GM13977 (cell line): ENCODE results near the gene CYP1A1.
"Not testable (repeated sequence)": the region's sequence is repeated elsewhere in the genome, so short reads cannot be mapped to it uniquely, and the experiment has no call there.

Experiments
- DNase-seq: peaks from one replicate; pipeline ENCODE4 v3.0.0; 2012; ENCODE audit warnings: low spot score
- CTCF ChIP-seq: IDR thresholded peaks from 2 replicates; pipeline ENCODE4 v1.5.1; 2012; ENCODE audit warnings: mild to moderate bottlenecking, control low read depth; ENCODE audit not compliant: insufficient read depth; ENCODE audit errors: extremely low read depth, missing control alignments
- in situ Hi-C: fragments of 300-500 bp; cut with MboI; formaldehyde crosslinking; loops from one replicate; pipeline ENCODE4 v1.12.0; 2022; ENCODE audit warnings: low sequenced_read_pairs, low pct_unique_long_range_greater_than_20kb, mixed read lengths, inconsistent platforms; ENCODE audit not compliant: unreplicated experiment

CYP1A1 gene

DNA sequence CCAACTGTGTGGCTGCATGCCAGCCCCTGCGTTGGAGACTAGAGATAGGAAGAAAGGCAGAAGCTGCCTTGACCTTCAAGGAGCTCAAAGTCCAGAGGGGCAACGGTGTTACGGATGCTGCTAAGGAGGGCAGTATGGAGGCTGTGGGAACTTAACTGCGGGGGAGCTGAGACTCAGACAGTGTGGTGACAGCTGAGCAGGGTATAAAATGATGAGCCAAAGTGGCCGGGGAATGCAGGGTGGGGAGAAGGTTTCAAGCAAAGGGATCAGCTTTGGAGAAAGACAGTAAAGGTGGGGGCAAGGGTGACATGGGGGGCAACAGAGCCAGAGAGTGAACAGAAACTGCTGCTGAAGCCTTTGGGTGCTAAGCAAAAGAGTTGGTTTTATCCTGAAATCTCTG lies 17.1 kb upstream of the CYP1A1 start:
- DNase-seq, result no peak
- in situ Hi-C loops, result no loop called here
- no peak for TF ChIP-seq CTCF

DNA sequence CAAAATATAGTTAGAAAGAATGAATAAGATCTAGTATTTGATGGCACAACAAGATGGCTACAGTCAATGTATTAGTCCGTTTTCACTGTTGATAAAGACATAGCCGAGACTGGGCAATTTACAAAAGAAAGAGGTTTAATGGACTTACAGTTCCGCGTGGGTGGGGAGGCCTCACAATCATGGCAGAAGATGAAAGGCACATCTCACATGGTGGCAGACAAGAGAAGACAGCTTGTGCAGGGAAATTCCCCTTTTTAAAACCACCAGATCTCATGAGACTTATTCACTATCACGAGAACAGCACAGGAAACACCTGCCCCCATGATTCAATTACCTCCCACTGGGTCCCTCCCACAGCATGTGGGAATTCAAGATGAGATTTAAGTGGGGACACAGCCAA lies 12.9 kb upstream of the CYP1A1 start:
- in situ Hi-C loops, result not testable (repeated sequence)

DNA sequence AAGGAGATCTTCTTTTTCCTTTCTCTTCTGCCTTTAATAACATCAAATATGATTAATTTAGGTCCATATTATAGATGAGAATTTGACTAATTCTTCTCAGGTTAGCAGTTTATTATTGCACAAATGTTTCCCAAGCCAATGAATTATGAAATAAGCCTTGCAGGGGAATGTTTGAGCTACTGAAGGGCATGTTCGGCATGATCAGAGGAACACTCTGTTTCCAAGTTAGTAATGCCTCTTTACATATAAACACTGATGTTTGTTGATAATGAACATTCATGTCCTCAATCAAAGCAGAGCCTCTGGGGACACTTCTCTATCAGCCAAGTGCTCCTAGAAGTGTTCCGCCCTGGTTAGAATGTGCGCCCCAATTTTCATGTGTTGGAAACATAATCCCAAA lies 10.0 kb upstream of the CYP1A1 start:
- no peak for DNase-seq
- in situ Hi-C loops, result no loop called here
- TF ChIP-seq CTCF, result no peak

More for the DNA sequence above, 12.9 kb upstream of the CYP1A1 start:
- DNase-seq, result not testable (repeated sequence)

- TF ChIP-seq CTCF, result no peak
- DNase-seq, result no peak
- in situ Hi-C loops, result no loop called here
Measured at GRCh38 chr15:74733269-74733668, 7.9 kb upstream of the CYP1A1 start.

- TF ChIP-seq CTCF, result no peak
- in situ Hi-C loops, result no loop called here
- DNase-seq, result no peak
Measured at GRCh38 chr15:74732846-74733245, 7.5 kb upstream of the CYP1A1 start.

DNA sequence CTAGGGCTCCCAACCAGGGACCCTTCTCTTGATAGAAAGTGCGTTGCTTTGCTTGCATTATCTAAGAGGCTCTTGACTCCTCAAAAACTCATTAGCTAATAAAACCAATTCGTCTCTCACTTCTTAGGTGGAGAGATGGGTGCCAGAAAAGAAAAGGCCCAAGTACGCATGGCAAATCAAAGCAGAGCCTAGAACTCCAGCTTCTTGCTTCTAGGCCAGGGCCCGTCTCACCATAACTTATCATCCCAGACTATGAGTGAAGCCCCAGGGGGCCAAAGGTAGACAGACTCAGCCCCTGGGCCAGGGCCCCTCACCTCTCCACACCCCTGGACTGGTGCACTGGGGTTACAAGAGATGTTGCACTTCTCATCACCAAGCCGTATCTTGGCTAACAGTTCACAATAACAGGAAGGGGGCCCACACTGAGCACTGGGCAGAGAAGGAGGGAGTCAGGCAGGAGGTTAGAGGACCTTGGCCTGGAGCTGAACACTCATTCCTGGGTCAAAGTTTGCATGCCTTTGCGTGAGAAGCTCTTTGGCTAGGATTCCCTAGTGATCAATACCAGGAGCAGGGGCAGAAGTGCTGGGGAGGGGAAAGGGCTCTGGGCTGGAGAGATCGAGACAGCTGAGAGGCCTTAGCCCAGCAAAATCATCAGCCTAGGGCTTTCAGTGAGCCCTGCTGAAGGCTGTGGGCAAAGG lies 5.4 kb upstream of the CYP1A1 start:
- TF ChIP-seq CTCF, result no peak
- no peak for DNase-seq
- in situ Hi-C loops, result no loop called here

GRCh38 chr15:74729372-74729771 lies 4.0 kb upstream of the CYP1A1 start:
- DNase-seq, in situ Hi-C loops: not testable (repeated sequence)

DNA sequence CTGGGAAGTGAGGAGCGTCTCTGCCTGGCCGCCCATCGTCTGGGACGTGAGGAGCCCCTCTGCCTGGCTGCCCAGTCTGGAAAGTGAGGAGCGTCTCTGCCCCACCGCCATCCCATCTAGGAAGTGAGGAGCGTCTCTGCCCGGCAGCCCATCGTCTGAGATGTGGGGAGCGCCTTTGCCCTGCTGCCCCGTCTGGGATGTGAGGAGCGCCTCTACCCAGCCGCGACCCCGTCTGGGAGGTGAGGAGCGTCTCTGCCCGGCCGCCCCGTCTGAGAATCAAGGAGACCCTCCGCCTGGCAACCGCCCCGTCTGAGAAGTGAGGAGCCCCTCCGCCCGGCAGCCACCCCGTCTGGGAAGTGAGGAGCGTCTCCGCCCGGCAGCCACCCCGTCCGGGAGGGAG lies 3.4 kb upstream of the CYP1A1 start:
- not testable (repeated sequence) for DNase-seq

More for the DNA sequence above, 3.4 kb upstream of the CYP1A1 start:
- in situ Hi-C loops, result not testable (repeated sequence)
